Endodermal cell (in vitro differentiated cells): ENCODE data around the gene TFR2. TPM values are rescaled to one million over a fixed set of nuclear protein-coding genes. Genes with fewer than 3 reads are reported as not detected.

Source experiments
- DNase-seq: peaks from one replicate; pipeline ENCODE4 v3.0.0-alpha.2; 2017
- H3K27ac ChIP-seq: 2 replicates; pipeline ENCODE4 v1.5.1; 2013; ENCODE audit warnings: mild to moderate bottlenecking, low read depth, low read length, moderate library complexity
- H3K27me3 ChIP-seq: 2 replicates; pipeline ENCODE4 v1.6.1; 2013; ENCODE audit warnings: mild to moderate bottlenecking, low read length, moderate library complexity; ENCODE audit not compliant: insufficient read depth, control insufficient read depth, poor library complexity, severe bottlenecking
- H3K36me3 ChIP-seq: 2 replicates; pipeline ENCODE4 v1.7.0; 2013; ENCODE audit warnings: mild to moderate bottlenecking, low read length, moderate library complexity; ENCODE audit not compliant: control insufficient read depth, insufficient read depth
- H3K4me1 ChIP-seq: one replicate; pipeline ENCODE4 v1.7.0; 2013; ENCODE audit warnings: low read length; ENCODE audit not compliant: control insufficient read depth, insufficient read depth
- H3K4me3 ChIP-seq: 2 replicates; pipeline ENCODE4 v1.5.1; 2013; ENCODE audit warnings: mild to moderate bottlenecking, low read length, moderate library complexity
- H3K9ac ChIP-seq: 2 replicates; pipeline ENCODE4 v1.6.1; 2013; ENCODE audit warnings: mild to moderate bottlenecking, low read length, moderate library complexity; ENCODE audit not compliant: poor library complexity, severe bottlenecking; ENCODE audit errors: extremely low read depth
- H3K9me3 ChIP-seq: 2 replicates; pipeline ENCODE4 v1.6.1; 2013; ENCODE audit warnings: mild to moderate bottlenecking, low read length, moderate library complexity; ENCODE audit not compliant: control insufficient read depth
- H3K27ac Mint-ChIP-seq: 2 replicates; pipeline ENCODE4 v1.8.0; 2020; ENCODE audit warnings: mixed read lengths
- H3K27me3 Mint-ChIP-seq: 2 replicates; pipeline ENCODE4 v1.8.0; 2021; ENCODE audit warnings: mild to moderate bottlenecking, mixed read lengths; ENCODE audit not compliant: insufficient read depth
- H3K36me3 Mint-ChIP-seq: 2 replicates; pipeline ENCODE4 v1.8.0; 2020; ENCODE audit warnings: low read depth, mixed read lengths
- H3K4me1 Mint-ChIP-seq: 2 replicates; pipeline ENCODE4 v1.8.0; 2020; ENCODE audit warnings: mixed read lengths
- H3K4me3 Mint-ChIP-seq: 2 replicates; pipeline ENCODE4 v1.8.0; 2020; ENCODE audit warnings: mild to moderate bottlenecking, moderate library complexity, mixed read lengths
- H3K9me3 Mint-ChIP-seq: 2 replicates; pipeline ENCODE4 v1.8.0; 2020; ENCODE audit warnings: mild to moderate bottlenecking, mixed read lengths
- CTCF ChIP-seq: fragments of 200-600 bp; sonication (generic); conservative IDR thresholded peaks from 2 replicates; pipeline ENCODE4 v1.5.0; 2021; ENCODE audit warnings: antibody characterized with exemption, mild to moderate bottlenecking
- WGBS, 2 experiments: methylation state at CpG; one replicate each; pipeline versions ENCODE4 v1.1.5 to v1.1.7; 2013; ENCODE audit warnings: missing lambda C conversion rate in 2 of 2, mixed read lengths in 1 of 2; ENCODE audit not compliant: insufficient coverage in 1 of 2, insufficient read length in 1 of 2; 5-methylcytosine and 5-hydroxymethylcytosine counted together
- total RNA-seq, 2 donors: library from RNA; stranded (reverse); fragmentation: NEBNext Ultra II Directional in 1 of 2; extraction: Animal tissue kit (Norgen Biotek cat#: 25700) in 1 of 2; gene quantifications; 2 replicates in 1 of 2; 3 replicates in 1 of 2; pipeline ENCODE4 v1.2.1, GENCODE V29; 2021

TFR2 gene
- total RNA-seq, 2 donors from 2014 or later = 1.4 to 2.1 TPM

GRCh38 chr7:100642534-100642907, 1.2 kb upstream of the TFR2 start:
- Mint-ChIP-seq H3K9me3 (no peaks in the 10 kb centered on the region), H3K4me3 (no peak overlapping the region), H3K27me3 (peaks cover 10% of the 10 kb centered on the region), H3K27ac (no peak overlapping the region), H3K4me1 (no peaks in the 10 kb centered on the region), H3K36me3 (no peaks in the 10 kb centered on the region)
- Histone ChIP-seq H3K4me3 (no peak overlapping the region), H3K9me3 (no peaks in the 10 kb centered on the region), H3K27me3 (no peaks in the 10 kb centered on the region), H3K36me3 (no peaks in the 10 kb centered on the region), H3K4me1 (no peaks in the 10 kb centered on the region), H3K27ac (no peak overlapping the region), H3K9ac (no peak overlapping the region)
- no peak for TF ChIP-seq CTCF
- WGBS, 2 experiments = 87 to 100% methylated on average over 1 to 11 of the region's 11 CpGs
- peak; percentile 70 for DNase-seq

GRCh38 chr7:100641860-100642533, 645 bp upstream of the TFR2 start:
- Histone ChIP-seq H3K4me1 (no peaks in the 10 kb centered on the region), H3K9ac (no peak overlapping the region), H3K36me3 (no peaks in the 10 kb centered on the region), H3K4me3 (no peak overlapping the region), H3K27ac (no peak overlapping the region), H3K27me3 (no peaks in the 10 kb centered on the region), H3K9me3 (no peaks in the 10 kb centered on the region)
- 86 to 92% methylated on average over 2 to 10 of the region's 10 CpGs for WGBS, 2 experiments
- DNase-seq = no peak
- Mint-ChIP-seq H3K4me1 (no peaks in the 10 kb centered on the region), H3K27ac (no peak overlapping the region), H3K27me3 (peaks cover 10% of the 10 kb centered on the region), H3K36me3 (no peaks in the 10 kb centered on the region), H3K9me3 (no peaks in the 10 kb centered on the region), H3K4me3 (no peak overlapping the region)
- no peak for TF ChIP-seq CTCF

- Histone ChIP-seq H3K9me3 (no peaks in the 10 kb centered on the region), H3K27me3 (no peaks in the 10 kb centered on the region), H3K4me3 (no peak overlapping the region), H3K9ac (no peak overlapping the region), H3K27ac (no peak overlapping the region), H3K36me3 (no peaks in the 10 kb centered on the region), H3K4me1 (no peaks in the 10 kb centered on the region)
- H3K27me3 Mint-ChIP-seq = peaks cover 11% of the 10 kb centered on the region
- H3K4me1 Mint-ChIP-seq = no peaks in the 10 kb centered on the region
- no peaks in the 10 kb centered on the region for H3K36me3 Mint-ChIP-seq
- H3K9me3 Mint-ChIP-seq = no peaks in the 10 kb centered on the region
- H3K27ac Mint-ChIP-seq = no peak overlapping the region
- no peak for TF ChIP-seq CTCF
- no peak overlapping the region for H3K4me3 Mint-ChIP-seq
- WGBS, 2 experiments = 89 to 100% methylated on average over 5 to 24 of the region's 24 CpGs
- DNase-seq = no peak
These were observed 573 bp downstream of the TFR2 start for GRCh38 chr7:100640517-100641440.
